Chondrocyte (in vitro differentiated cells): ENCODE results near the gene CLPSL2. TPM values are rescaled to one million over a fixed set of nuclear protein-coding genes. Genes with fewer than 3 reads are reported as not detected.

ENCODE experiments used
- DNase-seq: peaks from one replicate; pipeline ENCODE4 v3.0.0; 2021; ENCODE audit warnings: mixed read lengths, low spot score
- H3K27ac Mint-ChIP-seq: one replicate; pipeline ENCODE4 v1.8.0; 2021; ENCODE audit warnings: mild to moderate bottlenecking, moderate library complexity, mixed read lengths; ENCODE audit not compliant: unreplicated experiment
- H3K27me3 Mint-ChIP-seq: 2 replicates; pipeline ENCODE4 v1.8.0; 2021; ENCODE audit warnings: low read depth, mixed read lengths
- H3K36me3 Mint-ChIP-seq: 2 replicates; pipeline ENCODE4 v1.8.0; 2021; ENCODE audit warnings: low read depth, mixed read lengths
- H3K4me1 Mint-ChIP-seq: 2 replicates; pipeline ENCODE4 v1.8.0; 2021; ENCODE audit warnings: low read depth, mild to moderate bottlenecking, mixed read lengths
- H3K4me3 Mint-ChIP-seq: one replicate; pipeline ENCODE4 v1.8.0; 2021; ENCODE audit warnings: mild to moderate bottlenecking, moderate library complexity, mixed read lengths; ENCODE audit not compliant: unreplicated experiment
- H3K9me3 Mint-ChIP-seq: 2 replicates; pipeline ENCODE4 v1.8.0; 2021; ENCODE audit warnings: low read depth, mixed read lengths
- total RNA-seq: library from RNA; stranded (reverse); gene quantifications from 3 replicates; pipeline ENCODE4 v1.2.1, GENCODE V29; 2021
- TF ChIP-seq, protein P1 (sequence below): fragments of 200-600 bp; sonication (generic); IDR thresholded peaks from 2 replicates; pipeline ENCODE4 v1.5.0; 2021; ENCODE audit warnings: antibody characterized with exemption, mild to moderate bottlenecking, moderate library complexity

The CLPSL2 gene
- total RNA-seq, 1 donor from 2014 or later = not detected

DNA sequence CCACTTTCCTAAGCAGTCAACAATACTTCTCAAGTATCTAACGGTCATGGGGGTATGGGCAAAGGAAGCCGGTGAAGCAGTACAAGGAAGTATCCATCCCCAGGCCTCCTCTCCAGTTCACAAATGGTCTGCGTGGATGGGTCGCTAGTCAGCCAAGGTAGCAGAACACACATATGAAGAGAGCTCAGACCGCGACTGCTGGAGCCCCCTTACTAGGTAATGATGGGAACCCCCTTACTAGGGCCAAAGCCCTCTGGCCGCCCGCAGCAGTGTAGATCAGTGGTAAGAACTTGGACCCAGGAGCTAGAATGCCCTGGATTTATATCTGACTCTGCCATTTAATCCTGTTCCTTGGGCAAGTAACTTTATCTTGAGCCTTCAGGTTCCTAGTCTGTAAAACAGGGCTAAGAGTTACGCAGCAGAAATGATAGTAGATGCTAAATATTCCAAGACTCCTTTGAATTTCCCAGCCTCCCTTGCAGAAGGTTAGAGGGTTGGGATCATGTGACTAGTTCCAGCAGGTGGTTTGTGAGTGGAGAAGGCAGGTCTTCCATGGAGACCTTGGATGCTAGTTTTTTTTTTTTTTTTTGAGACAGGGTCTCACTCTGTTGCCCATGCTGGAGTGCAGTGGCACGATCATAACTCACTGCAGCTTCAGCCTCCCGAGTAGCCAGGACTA, 2.1 kb upstream of the CLPSL2 start:
- Mint-ChIP-seq H3K27me3 (peaks cover 19% of the 10 kb centered on the region), H3K27ac (no peak overlapping the region), H3K4me3 (no peak overlapping the region), H3K9me3 (no peaks in the 10 kb centered on the region), H3K36me3 (no peaks in the 10 kb centered on the region), H3K4me1 (peaks cover 7% of the 10 kb centered on the region)
- TF ChIP-seq, protein P1, sequence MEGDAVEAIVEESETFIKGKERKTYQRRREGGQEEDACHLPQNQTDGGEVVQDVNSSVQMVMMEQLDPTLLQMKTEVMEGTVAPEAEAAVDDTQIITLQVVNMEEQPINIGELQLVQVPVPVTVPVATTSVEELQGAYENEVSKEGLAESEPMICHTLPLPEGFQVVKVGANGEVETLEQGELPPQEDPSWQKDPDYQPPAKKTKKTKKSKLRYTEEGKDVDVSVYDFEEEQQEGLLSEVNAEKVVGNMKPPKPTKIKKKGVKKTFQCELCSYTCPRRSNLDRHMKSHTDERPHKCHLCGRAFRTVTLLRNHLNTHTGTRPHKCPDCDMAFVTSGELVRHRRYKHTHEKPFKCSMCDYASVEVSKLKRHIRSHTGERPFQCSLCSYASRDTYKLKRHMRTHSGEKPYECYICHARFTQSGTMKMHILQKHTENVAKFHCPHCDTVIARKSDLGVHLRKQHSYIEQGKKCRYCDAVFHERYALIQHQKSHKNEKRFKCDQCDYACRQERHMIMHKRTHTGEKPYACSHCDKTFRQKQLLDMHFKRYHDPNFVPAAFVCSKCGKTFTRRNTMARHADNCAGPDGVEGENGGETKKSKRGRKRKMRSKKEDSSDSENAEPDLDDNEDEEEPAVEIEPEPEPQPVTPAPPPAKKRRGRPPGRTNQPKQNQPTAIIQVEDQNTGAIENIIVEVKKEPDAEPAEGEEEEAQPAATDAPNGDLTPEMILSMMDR = no peak
- DNase-seq = peak; percentile 68

DNA sequence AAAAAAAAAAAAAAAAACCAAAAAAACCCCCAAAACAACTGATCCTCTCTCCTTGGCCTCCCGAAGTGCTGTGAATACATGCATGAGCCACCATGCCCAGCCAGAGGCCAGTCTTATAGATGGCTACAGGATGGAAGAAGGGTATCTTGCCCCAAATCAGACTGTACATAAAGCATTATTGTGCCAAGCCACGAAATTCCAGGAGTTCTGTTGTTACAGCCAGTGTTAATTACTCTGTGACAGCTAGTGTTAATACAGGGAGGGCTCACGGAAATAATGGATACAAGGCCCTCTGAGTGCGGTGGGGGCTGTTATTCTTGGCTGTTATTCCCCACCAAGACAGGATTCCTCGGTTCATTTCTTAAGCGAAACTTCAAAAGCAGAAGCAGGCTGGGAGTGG, 1.4 kb upstream of the CLPSL2 start:
- H3K4me3 Mint-ChIP-seq = no peak overlapping the region
- H3K4me1 Mint-ChIP-seq = peaks cover 7% of the 10 kb centered on the region
- peak; percentile 5 for DNase-seq
- H3K27me3 Mint-ChIP-seq = peaks cover 19% of the 10 kb centered on the region
- H3K9me3 Mint-ChIP-seq = no peaks in the 10 kb centered on the region
- H3K36me3 Mint-ChIP-seq = no peaks in the 10 kb centered on the region
- TF ChIP-seq, protein P1 = no peak
- H3K27ac Mint-ChIP-seq = no peak overlapping the region

DNA sequence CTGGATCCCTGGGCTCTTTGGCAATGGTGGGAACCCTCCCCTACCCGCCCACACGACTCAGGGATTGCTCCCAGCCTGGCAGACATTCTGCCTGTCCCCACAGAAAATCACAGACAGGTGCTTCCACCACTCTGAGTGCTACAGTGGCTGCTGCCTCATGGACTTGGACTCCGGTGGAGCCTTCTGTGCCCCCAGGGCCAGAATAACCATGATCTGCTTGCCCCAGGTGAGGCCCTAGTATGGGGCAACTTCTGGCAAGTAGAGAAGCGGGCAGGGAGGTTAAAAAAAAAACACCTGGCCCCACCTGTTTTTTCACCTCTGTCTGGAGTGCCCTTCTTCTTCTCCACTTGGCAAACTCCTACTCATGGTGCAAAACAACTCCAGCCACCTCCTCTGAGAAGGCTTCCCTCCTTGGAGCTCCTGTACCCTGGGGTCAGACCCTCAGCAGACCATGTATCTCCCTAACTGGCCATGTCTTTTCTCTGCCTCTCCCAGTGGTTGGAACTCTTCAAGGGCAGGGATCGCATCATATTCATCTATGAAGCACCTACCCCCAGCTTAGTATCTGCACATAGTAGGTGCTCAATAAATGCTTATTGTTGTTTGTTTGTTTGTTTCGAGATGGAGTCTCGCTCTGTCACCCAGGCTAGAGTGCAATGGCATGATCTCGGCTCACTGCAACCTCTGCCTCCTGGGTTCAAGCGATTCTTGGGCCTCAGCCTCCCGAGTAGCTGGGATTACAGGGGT, 1.1 kb downstream of the CLPSL2 start:
- Mint-ChIP-seq H3K27ac (no peak overlapping the region), H3K36me3 (no peaks in the 10 kb centered on the region), H3K27me3 (peaks cover 16% of the 10 kb centered on the region), H3K9me3 (no peaks in the 10 kb centered on the region), H3K4me1 (peaks cover 7% of the 10 kb centered on the region), H3K4me3 (peak overlapping the region; percentile 57)
- TF ChIP-seq, protein P1 = no peak
- DNase-seq = peak; percentile 42

DNA sequence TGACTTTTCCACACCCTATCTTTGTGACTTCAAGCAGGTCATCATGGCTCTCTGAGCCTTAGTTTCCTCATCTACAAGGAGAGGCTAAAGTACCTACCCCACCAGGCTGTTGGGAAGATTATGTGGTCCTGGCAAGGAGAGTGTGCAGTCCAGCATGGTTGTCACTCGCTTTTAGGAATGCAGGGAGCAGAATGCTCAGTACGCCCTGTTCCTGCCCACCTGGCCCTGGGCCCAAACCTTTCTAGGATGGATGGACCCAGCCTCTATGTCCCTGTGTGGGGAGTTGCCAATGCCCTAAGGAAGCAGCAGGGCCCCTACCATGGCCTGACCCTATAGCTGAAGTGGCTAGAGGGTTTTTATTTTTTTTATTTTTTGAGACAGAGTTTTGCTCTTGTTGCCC, 2.0 kb downstream of the CLPSL2 start:
- H3K27me3 Mint-ChIP-seq = peaks cover 16% of the 10 kb centered on the region
- no peak overlapping the region for H3K4me3 Mint-ChIP-seq
- no peak overlapping the region for H3K27ac Mint-ChIP-seq
- TF ChIP-seq, protein P1 = no peak
- no peaks in the 10 kb centered on the region for H3K9me3 Mint-ChIP-seq
- peaks cover 7% of the 10 kb centered on the region for H3K4me1 Mint-ChIP-seq
- H3K36me3 Mint-ChIP-seq = no peaks in the 10 kb centered on the region
- peak; percentile 49 for DNase-seq

DNA sequence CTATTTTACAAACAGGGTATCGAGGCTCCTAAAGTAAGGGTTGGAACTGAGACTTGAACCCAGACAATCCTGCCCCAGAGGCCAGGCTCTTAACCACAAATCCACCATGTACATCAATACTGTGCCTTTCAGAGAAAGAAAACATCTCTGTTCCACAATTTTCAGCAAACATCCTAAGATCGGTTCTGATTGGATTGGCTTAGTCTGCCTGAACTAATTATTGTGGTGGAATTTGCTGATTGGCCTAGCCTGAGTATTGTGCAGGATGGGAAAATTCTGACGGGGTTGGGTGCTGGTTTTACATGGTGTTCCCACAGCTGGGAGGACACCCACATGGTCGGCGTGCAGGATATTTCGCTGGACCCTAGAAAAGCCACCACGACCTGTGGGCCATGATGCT, 4.3 kb downstream of the CLPSL2 start, which contains the start of gene CLPSL1:
Gene CLPSL1, plus strand, starts transcription at position 301 of the 400 bp plus-strand sequence. Its CDS starts 92 bp downstream, at position 393.
- no peaks in the 10 kb centered on the region for H3K36me3 Mint-ChIP-seq
- no peak within 1 kb of the TSS for H3K4me3 Mint-ChIP-seq
- H3K27me3 Mint-ChIP-seq = peaks cover 26% of the 10 kb centered on the region
- H3K9me3 Mint-ChIP-seq = no peaks in the 10 kb centered on the region
- DNase-seq = peak; percentile 21
- TF ChIP-seq, protein P1 = no peak
- H3K4me1 Mint-ChIP-seq = peaks cover 4% of the 10 kb centered on the region
- no peak within 1 kb of the TSS for H3K27ac Mint-ChIP-seq
